Inflammatory macrophage treated with lipopolysaccharide for 1 hour (primary cell): Measurements from ENCODE around the gene SNAP25.

Experiments used
- DNase-seq, 2 donors: peaks; one replicate each; pipeline ENCODE4 v3.0.0-alpha.2; 2020 to 2022

Gene SNAP25

GRCh38 chr20:10268636-10269035 lies 50.0 kb downstream of the SNAP25 start:
- no peak for DNase-seq

GRCh38 chr20:10270630-10271029 lies 52.0 kb downstream of the SNAP25 start:
- no peak for DNase-seq

- DNase-seq = no peak
Measured at GRCh38 chr20:10271494-10272219, 53.0 kb downstream of the SNAP25 start.

GRCh38 chr20:10276878-10277580 lies 58.4 kb downstream of the SNAP25 start:
- DNase-seq = no peak

DNA sequence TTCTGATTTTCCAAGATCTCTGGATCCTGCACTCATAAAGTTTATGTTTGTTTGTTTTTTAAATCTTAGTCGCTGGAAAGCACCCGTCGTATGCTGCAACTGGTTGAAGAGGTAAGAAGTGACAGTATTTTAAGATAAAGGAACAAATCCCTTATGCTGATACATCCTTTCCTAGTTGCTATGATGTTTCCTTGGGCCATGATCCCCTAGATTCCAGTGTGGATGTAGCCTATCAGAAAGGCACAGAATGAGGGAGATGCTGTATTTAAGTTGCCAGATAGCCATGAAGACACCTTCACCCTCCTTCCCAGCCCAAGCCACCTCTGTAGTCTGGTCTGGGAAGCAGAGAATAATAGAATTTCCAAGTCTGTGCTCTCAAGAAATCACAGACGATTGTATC lies 59.0 kb downstream of the SNAP25 start:
- no peak for DNase-seq

DNA sequence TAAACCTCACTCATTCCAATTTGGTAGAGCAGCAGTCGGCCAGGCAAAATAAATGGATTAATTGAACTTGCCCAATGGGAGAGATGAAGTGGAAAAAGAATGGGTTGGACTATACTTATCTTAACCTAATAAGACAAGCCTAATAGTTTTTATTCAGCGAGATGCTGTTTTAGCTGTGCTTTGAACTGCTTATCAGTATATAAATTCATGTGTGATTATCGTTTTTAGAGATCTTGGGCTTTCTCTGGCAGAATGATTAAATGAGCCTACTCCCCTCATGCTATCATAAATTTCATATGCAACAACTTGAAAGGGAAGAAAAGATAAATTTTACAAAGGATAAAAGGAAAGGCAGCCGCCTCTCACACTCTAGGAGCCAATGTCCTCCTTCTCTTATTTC lies 59.8 kb downstream of the SNAP25 start:
- no peak for DNase-seq

DNA sequence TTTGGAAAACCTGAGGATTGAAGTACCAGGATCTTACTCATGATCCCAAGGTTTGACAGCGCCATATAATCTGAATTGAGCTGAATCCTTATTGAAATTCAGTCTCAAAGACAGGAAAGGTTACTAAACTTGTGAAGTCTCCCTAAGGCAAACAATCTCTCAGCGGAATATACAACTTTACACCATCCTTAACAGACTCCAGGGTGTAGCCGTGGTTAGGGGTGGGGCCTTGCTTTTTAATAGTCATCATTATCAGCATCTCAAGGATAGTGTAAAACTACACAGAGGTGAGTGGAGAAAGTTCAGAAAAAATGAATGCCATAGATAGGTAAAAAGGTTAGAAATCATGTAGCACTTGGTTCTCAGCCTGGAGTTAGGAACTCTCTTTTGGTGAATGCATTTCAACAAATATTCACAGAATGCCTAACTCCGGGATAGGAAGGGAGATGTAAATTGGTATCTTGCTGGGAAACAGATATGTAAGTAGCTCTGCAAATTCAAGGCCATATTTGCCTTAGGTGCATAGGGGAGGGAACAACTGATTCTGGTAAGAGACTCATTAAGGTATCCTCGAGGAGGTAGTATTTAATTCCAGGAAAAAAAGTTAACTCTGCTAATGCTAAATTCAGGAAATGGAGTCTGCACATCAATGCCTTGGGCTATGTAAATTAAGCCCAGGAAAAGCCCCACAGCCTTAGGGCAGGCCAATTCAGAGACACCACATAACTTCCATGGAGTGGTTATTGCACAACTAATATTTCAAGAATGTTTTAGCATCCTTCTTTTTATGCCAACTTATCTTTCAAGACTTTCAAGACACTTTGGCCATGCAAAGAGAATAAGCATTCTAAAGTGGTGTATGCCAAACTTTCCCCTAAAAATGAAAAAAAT lies 61.6 kb downstream of the SNAP25 start:
- no peak for DNase-seq

DNA sequence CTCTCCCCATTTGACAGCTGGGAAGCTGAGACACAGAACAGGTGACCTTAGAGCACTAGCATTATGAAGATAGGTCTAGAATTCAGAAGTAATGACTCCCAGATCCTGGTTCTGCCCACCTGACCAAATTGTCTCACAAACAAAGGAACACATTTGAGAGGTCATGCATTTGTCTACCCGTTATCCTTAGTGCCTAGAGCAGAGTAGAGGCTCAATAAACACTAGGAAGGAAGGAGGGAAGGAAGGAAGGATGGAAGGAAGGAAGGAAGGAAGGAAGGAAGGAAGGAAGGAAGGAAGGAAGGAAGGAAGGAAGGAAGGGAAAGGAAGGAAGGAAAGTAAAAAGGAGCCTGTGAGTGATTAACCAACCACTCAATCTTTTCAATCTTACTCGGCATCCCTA lies 63.3 kb downstream of the SNAP25 start:
- no peak for DNase-seq

DNA sequence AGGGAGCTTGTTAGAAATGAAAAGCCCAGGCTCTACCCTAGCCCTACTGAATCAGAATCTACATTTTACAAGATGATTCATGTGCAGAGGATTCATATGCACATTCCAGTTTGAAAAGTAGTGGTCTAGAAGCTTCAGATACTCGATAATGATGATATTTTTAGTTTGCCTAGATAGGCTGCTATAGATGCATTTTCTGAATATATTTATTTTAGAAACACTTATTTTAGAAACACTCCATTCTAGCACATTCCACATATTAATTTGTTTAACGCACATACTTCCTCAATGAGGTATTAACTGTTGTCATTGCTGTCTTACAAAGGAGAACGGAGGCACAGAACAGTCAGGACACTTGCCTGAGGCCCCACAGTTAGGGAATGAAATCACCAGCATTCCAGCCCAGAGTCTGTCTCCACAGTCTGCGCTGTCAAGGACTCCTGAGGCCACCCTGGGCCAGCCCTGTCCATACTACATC lies 64.4 kb downstream of the SNAP25 start:
- DNase-seq = no peak

DNA sequence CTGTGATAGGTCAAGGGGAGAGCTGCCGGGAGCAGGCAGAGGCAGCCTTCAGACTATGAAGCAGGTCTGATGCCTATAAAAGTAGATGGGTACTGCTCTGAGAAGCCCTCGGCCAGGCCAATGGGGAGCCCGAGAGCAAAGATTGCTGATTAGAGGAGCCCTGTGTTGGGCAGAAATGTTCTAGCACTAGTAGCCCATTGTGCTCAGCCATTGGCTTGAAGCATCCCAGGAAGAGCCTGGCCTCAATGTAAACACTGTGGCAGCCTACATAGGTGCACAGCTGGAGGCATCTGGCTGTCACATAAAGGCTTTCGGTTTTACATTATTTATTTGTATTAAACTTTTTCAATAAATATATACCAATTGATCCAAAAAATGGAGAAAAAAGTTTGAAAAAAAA lies 67.7 kb downstream of the SNAP25 start:
- no peak for DNase-seq

DNA sequence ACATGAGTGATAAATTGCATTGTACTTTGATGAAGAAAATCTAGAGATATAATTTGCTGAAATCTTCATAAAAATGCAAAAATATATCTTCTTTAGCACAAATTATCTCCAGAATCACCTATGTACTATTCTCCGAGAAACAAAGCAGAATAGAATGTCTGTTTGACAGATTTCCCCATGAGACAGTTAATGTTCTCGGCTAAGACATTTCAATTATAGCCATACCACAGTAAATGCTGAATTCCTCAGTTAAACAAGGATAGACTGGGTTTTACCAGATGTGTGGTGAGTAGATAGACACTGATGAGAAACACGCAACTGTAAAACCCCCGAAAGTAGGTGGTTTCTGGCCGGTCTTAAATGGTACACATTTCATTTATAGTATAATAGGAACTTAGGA lies 69.8 kb downstream of the SNAP25 start:
- no peak for DNase-seq

GRCh38 chr20:10288954-10289646 lies 70.5 kb downstream of the SNAP25 start:
- DNase-seq = no peak

DNA sequence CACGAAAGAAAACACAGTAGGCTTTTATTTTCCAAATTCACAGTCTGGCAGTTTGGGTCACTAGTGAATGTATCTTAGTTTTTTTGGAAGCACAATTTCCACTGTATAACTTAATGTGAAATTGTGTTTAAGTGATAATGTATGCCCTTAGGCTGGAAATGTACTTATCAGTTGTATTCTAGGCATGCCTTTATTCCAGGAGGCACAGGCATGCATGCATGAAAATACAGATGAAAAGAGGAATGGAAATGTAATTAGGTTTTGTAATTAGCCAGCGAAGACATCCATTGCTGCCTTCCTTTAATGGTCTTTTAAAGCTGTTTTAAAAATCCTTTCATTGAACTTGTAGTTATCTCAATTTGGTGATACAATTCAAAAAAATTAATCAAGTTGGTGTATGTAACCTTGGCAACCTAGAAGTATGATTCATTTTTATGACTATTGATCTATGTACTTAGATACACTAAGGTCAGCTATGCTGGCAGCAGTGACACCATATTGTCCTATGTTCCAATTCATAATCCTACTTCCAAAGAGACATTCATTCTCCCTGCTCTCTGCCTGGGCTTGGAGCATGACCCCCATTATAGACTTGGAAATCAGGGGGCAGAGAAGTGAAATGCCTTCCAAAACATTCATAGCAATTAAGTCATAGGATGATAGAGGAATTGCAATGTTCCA lies 73.1 kb downstream of the SNAP25 start:
- DNase-seq = no peak

- DNase-seq = no peak
Measured at GRCh38 chr20:10297223-10297622, 78.6 kb downstream of the SNAP25 start.

DNA sequence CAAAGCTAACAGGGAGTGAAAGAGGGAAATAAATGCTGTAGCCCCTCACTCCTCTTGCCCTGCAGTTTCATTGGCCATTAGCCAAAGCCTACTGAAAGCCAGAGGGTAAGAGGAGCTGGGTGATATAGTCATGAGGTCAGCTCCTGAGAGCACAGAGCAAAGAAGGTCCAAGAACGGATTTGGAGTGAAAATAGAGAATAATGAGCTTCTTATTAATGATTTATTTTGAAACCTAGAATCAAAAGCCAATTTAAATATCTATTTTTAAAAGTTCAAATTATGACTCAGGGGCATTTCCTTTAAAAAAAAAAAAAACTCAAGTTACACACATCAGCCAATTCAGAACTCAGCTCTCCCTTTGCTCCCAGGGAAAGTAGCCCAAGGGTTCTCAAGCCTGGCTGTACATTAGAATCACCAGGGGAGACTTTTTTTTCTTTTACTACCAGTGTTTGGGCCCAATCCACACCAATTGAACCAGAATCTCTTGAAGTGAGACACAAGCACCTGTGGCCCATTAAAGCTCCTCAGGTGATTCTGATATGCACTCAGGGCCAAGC lies 79.1 kb downstream of the SNAP25 start:
- DNase-seq = no peak

- DNase-seq = no peak
Measured at GRCh38 chr20:10300582-10301446, 82.2 kb downstream of the SNAP25 start.

DNA sequence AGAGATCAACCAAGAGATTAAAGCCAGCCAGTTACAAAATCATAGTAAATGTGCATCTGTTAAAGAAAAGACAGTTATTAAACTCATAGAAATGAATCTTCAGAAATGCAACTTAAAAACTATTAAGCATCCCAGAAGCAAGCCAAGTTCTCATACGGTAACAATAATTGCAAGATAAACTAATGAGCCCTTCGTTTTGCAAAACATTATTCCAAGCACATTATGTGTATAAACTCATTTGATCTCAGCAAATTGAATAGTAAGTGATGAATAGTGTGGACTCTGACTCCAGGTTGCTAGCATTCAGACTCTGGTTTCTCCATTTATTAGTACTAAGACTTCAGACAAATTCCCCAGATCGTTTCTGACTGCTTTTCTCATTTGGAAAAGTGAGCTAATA lies 85.2 kb downstream of the SNAP25 start:
- no peak for DNase-seq

DNA sequence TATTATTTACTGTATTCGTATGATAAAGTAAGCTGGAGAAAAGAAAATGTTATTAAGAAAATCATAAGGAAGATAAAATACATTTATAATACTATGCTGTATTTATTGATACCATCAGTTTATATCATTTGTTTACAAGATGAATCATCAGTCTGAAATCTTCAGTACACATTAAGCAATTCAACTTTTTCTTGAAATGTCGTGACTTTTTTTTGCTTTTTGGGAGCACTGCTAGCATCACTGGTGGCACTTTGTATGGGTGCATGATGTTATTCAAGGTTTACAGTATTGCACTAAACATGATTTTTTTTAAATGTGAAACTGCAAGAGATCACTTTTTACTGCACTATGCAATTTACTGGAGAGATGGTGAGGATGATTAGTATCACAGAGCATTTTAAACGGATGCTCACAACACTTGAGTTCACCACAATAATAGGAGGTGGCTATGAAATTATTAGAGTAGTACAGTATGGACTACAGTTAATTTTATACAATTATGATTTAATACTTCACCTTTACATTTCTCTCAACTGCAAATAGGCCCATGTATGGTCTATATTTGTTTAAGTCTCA lies 85.9 kb downstream of the SNAP25 start:
- DNase-seq = no peak

GRCh38 chr20:10306440-10307358 lies 88.1 kb downstream of the SNAP25 start:
- no peak for DNase-seq
